Prostate gland (tissue), 2 donors: ENCODE measurements around the gene STAT3. TPM values are rescaled to one million over a fixed set of nuclear protein-coding genes. Genes with fewer than 3 reads are reported as not detected.

Experiments used
- DNase-seq: peaks from one replicate; pipeline ENCODE4 v3.0.0-alpha.2; 2019; ENCODE audit warnings: low spot score
- H3K27ac ChIP-seq, 2 donors: fragments of 200-600 bp; sonication (generic); 2 replicates each; pipeline ENCODE4 v1.5.1; 2017 to 2019
- H3K27me3 ChIP-seq: fragments of 200-600 bp; sonication (generic); replicated peaks from 2 replicates; pipeline ENCODE4 v1.5.1; 2019; ENCODE audit not compliant: insufficient read depth
- H3K36me3 ChIP-seq, 2 donors: fragments of 200-600 bp; sonication (generic); 1 replicate in 1 of 2; 2 replicates in 1 of 2; pipeline versions ENCODE4 v1.5.1 to v1.8.1; 2017 to 2019
- H3K4me1 ChIP-seq: fragments of 200-600 bp; sonication (generic); replicated peaks from 2 replicates; pipeline ENCODE4 v1.5.1; 2019
- H3K4me3 ChIP-seq, 2 donors: fragments of 200-600 bp; sonication (generic); 2 replicates each; pipeline ENCODE4 v1.5.1; 2017 to 2019
- H3K9me3 ChIP-seq: fragments of 200-600 bp; sonication (generic); 2 replicates; pipeline ENCODE4 v1.5.1; 2017
- POLR2A ChIP-seq: fragments of 450-650 bp; IDR thresholded peaks from one replicate; pipeline ENCODE4 v1.6.1; 2016; ENCODE audit warnings: antibody characterized with exemption, mild to moderate bottlenecking
- POLR2AphosphoS5 ChIP-seq: sonication (generic); formaldehyde crosslinking; IDR thresholded peaks from one replicate; pipeline ENCODE4 v1.6.1; 2017; ENCODE audit warnings: antibody characterized with exemption
- WGBS: methylation state at CpG from one replicate; pipeline ENCODE4 v1.1.5; 2018; 5-methylcytosine and 5-hydroxymethylcytosine counted together
- intact Hi-C: fragments of 100-400 bp; cut with DNase I; formaldehyde crosslinking; loops from one replicate; pipeline ENCODE4 v1.14.2; 2022
- total RNA-seq, 2 donors: library from RNA; depleted of rRNA; stranded (reverse); fragments of >200 nt; gene quantifications; one replicate each; pipeline ENCODE4 v1.1.0, GENCODE V29; 2016
- TF ChIP-seq, protein P1 (sequence below), 4 experiments: fragments of 200-600 bp in 2 of 4; fragments of 450-650 bp in 2 of 4; sonication (generic) in 2 of 4; IDR thresholded peaks; 1 replicate in 3 of 4; 2 replicates in 1 of 4; pipeline ENCODE4 v1.5.1; 2016 to 2019; ENCODE audit warnings: antibody characterized with exemption in 4 of 4, mild to moderate bottlenecking in 2 of 4, moderate library complexity in 2 of 4

The STAT3 gene
- total RNA-seq, 2 donors from 2014 or later, result 188 to 230 TPM

- H3K27me3 ChIP-seq, result no peaks in the 10 kb centered on the region
- peak; percentile 70 for DNase-seq
- intact Hi-C loops, result loop anchor here (10.0 kb wide), 1 partner anchor 246 kb away; the partner anchor contains the start of gene PLEKHH3
- peaks cover 4% of the 10 kb centered on the region for H3K4me1 ChIP-seq
- no peak overlapping the region for H3K4me3 ChIP-seq
- 20% methylated on average over 4 of the region's 4 CpGs for WGBS
- TF ChIP-seq, protein P1, sequence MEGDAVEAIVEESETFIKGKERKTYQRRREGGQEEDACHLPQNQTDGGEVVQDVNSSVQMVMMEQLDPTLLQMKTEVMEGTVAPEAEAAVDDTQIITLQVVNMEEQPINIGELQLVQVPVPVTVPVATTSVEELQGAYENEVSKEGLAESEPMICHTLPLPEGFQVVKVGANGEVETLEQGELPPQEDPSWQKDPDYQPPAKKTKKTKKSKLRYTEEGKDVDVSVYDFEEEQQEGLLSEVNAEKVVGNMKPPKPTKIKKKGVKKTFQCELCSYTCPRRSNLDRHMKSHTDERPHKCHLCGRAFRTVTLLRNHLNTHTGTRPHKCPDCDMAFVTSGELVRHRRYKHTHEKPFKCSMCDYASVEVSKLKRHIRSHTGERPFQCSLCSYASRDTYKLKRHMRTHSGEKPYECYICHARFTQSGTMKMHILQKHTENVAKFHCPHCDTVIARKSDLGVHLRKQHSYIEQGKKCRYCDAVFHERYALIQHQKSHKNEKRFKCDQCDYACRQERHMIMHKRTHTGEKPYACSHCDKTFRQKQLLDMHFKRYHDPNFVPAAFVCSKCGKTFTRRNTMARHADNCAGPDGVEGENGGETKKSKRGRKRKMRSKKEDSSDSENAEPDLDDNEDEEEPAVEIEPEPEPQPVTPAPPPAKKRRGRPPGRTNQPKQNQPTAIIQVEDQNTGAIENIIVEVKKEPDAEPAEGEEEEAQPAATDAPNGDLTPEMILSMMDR (IDR thresholded peaks at IDR 0.05), result peak in 3 of 4 experiments; percentile 40 to 72 (median 65)
- TF ChIP-seq POLR2A, result no peak
- TF ChIP-seq POLR2AphosphoS5, result peak; percentile 87
- H3K36me3 ChIP-seq, result no peaks in the 10 kb centered on the region
- no peaks in the 10 kb centered on the region for H3K9me3 ChIP-seq
- H3K27ac ChIP-seq, result peak overlapping the region; percentile 75 to 86
These were observed 40.1 kb upstream of the STAT3 start for GRCh38 chr17:42428141-42428944.

DNA sequence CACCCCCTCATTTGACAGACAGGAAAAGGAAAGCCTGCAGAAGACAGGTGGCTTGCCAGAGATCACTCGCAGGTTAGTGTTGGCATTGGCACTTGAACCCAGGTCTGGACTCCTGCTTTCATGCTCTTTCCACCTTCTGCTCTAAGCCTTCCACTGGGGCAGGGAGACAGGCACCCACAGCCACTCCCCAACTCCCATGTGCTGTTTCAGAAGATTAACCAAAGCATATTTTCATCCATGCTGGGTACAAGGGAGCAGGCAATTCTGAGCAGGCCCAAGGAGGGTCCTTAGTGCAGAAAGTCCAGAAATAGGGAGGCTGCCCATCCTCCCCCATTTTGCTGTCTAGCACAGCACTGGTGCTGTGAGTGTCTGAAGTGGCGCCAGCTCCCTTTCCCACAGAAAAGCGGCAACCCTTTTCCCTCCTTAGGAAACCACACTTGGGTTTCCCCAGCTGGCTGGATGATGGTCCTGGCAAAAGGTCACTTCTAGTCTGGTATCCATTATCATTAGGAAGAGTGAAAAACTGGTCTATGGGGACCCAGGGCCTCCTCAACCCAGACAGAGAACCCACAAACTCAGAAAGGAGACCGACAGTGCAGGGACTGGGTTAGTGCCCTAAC lies 36.9 kb upstream of the STAT3 start:
- intact Hi-C loops, result loop anchor here (5.0 to 10.0 kb wide), 2 partner anchors 32 to 250 kb away; partner anchors contain the start of genes ATP6V0A1 and PLEKHH3
- no peaks in the 10 kb centered on the region for H3K27me3 ChIP-seq
- no peak overlapping the region for H3K27ac ChIP-seq
- H3K4me3 ChIP-seq, result no peak overlapping the region
- H3K4me1 ChIP-seq, result no peaks in the 10 kb centered on the region
- TF ChIP-seq POLR2A (no peak), POLR2AphosphoS5 (no peak)
- TF ChIP-seq, protein P1 (IDR thresholded peaks at IDR 0.05), result no peak
- H3K9me3 ChIP-seq, result no peaks in the 10 kb centered on the region
- H3K36me3 ChIP-seq, result no peaks in the 10 kb centered on the region
- WGBS, result 82% methylated on average over 4 of the region's 4 CpGs
- DNase-seq, result no peak

DNA sequence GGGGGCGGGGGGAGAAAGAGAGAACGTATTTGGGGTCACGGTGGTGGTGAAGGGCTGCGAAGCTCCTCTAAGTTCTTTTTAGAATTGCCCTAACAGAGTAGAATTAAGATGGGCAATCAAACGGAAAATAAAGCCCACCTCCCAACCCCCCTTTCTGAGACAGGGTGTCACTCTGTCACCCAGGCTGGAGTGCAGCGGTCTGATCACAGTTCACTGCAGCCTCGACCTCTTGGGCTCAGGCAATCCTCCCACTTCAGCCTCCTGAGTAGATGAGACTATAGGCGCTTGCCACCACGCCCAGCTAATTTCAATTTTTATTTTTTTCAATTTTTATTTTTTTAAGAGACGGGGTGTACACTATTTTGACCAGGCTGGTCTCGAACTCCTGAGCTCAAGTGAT lies 35.5 kb upstream of the STAT3 start:
- Histone ChIP-seq H3K4me3 (peak overlapping the region; percentile 93 to 96), H3K27ac (peak overlapping the region; percentile 93 to 95), H3K9me3 (no peaks in the 10 kb centered on the region), H3K27me3 (no peaks in the 10 kb centered on the region), H3K4me1 (no peaks in the 10 kb centered on the region), H3K36me3 (no peaks in the 10 kb centered on the region)
- no peak for TF ChIP-seq POLR2AphosphoS5
- TF ChIP-seq, protein P1 (IDR thresholded peaks at IDR 0.05), result no peak
- no peak for TF ChIP-seq POLR2A
- intact Hi-C loops, result loop anchor here (2.0 to 10.0 kb wide), 3 partner anchors 34 to 251 kb away; partner anchors contain the start of genes ATP6V0A1 and PLEKHH3
- WGBS, result 65% methylated on average over 11 of the region's 11 CpGs
- DNase-seq, result no peak

DNA sequence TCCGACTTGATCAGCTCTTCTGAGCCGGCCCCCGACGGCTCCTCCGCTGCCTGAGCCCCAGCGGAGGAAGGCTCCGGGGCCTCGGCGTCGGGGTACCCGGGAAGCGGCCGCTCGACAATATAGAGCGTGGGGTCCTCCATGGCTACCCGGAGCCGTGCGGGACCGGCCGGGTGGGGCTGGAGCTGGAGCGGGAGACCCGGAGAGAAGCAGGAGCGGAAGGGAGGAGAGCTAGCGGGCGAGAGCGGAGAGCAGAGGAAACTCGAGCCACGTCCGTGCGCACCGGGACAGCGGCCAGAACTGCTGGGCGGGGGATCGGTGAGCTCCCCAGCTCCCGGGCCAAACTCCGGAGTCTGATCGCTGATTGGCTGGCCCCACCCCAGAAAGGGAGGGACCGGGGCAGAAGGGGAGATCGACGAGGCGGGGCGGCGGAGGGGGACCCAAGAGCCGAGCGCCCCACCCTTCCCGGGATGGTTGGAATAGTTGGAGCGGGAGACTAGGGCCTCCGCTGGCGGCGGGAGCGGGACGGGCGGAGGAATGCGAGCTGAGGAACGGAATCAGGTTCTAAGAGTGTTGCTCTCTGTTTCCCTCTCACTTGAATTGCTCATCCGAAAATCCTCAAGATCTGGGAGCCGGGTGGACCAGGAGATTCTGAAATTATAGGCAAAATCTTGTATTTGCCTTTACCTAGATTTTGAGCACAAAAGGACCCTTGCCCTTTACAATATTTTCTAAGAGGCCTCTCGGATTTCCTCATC lies 34.9 kb upstream of the STAT3 start, which contains the start of gene CAVIN1:
CAVIN1 (minus strand) TSS at position 299 of the 755 bp plus-strand sequence; CDS start at position 140, 159 bp downstream.
- peak; percentile 99 for DNase-seq
- H3K27ac ChIP-seq, result peak within 1 kb of the TSS; percentile 93 to 95
- no peaks in the 10 kb centered on the region for H3K4me1 ChIP-seq
- H3K36me3 ChIP-seq, result no peaks in the 10 kb centered on the region
- WGBS, result under 1% methylated on average over 58 of the region's 58 CpGs
- no peaks in the 10 kb centered on the region for H3K9me3 ChIP-seq
- intact Hi-C loops, result loop anchor here (2.0 to 10.0 kb wide), 3 partner anchors 34 to 252 kb away; partner anchors contain the start of genes ATP6V0A1 and PLEKHH3
- peak within 1 kb of the TSS; percentile 93 to 96 for H3K4me3 ChIP-seq
- TF ChIP-seq, protein P1 (IDR thresholded peaks at IDR 0.05), result peak in 1 of 4 experiments; percentile 16
- TF ChIP-seq POLR2A (peak; percentile 84), POLR2AphosphoS5 (peak; percentile 98)
- no peaks in the 10 kb centered on the region for H3K27me3 ChIP-seq
